Stimulated activated CD4-positive, alpha-beta T cell treated with anti-CD3 and anti-CD28 coated beads, TNF-alpha, amount 100 ng/mL, for 48 hours (primary cell): Measurements from ENCODE around the gene VCX2.
"Not testable (repeated sequence)": the region's sequence is repeated elsewhere in the genome, so short reads cannot be mapped to it uniquely, and the experiment has no call there.

ENCODE experiments used
- DNase-seq, 3 donors: peaks; one replicate each; pipeline ENCODE4 v3.0.0-alpha.2; 2020; ENCODE audit warnings: low read depth in 3 of 3

Gene VCX2

GRCh38 chrX:8122538-8122937 is 48.5 kb downstream of the VCX2 start:
- DNase-seq = no peak

GRCh38 chrX:8121391-8121790 is 49.7 kb downstream of the VCX2 start:
- not testable (repeated sequence) for DNase-seq
